ENCODE measurements around the gene PIGQ. TPM values are rescaled to one million over a fixed set of nuclear protein-coding genes. Genes with fewer than 3 reads are reported as not detected.
A peak's percentile ranks its signal among the peaks of the same experiment; 100 is the strongest.

Gene PIGQ
- polyA plus RNA-seq, 2 of the 4 experiments (the other 2 are of a cell fraction), result 13.2 to 31.2 TPM

GRCh38 chr16:578232-578869 is 8.6 kb downstream of the PIGQ start:
- Histone ChIP-seq H3K27ac (peak overlapping the region in 1 of 2 experiments; percentile 78; a peak in 1 of 6 replicates), H3K4me1 (peaks cover 6% of the 10 kb centered on the region; the same call in 2 of the 3 replicates), H3K4me2 (peak overlapping the region; percentile 82), H3K4me3 (no peak overlapping the region), H3K9me3 (no peaks in the 10 kb centered on the region)
- TF ChIP-seq ZNF302 (CRISPR knock-in tag; IDR thresholded peaks at IDR 0.05), result no peak
- no peak for TF ChIP-seq TP53 (CRISPR knock-in tag; IDR thresholded peaks at IDR 0.05)
- no peak for TF ChIP-seq CTCF (IDR thresholded peaks at IDR 0.05)
- TF ChIP-seq KDM1A (IDR thresholded peaks at IDR 0.05; ENCODE audit: low read depth), result no peak
- no peak for TF ChIP-seq BHLHE40 (IDR thresholded peaks at IDR 0.05; ENCODE audit: low read depth, low read length)
- no peak for TF ChIP-seq TFCP2L1 (CRISPR knock-in tag; IDR thresholded peaks at IDR 0.05)
- no peak for TF ChIP-seq MAX (IDR thresholded peaks at IDR 0.05)
- no peak for TF ChIP-seq POLR2AphosphoS2 (conservative IDR thresholded peaks at IDR 0.05; ENCODE audit: low read length)
- TF ChIP-seq ZC3H11A (IDR thresholded peaks at IDR 0.05), result no peak
- no peak for TF ChIP-seq FOSB (CRISPR knock-in tag; IDR thresholded peaks at IDR 0.05)
- POLR2A ChIA-PET, result interaction anchor here (1.0 kb wide), 1 partner anchor 10 kb away, joined by 3 read pairs; no protein-coding TSS in a partner anchor
- WGBS (ENCODE audit: missing lambda C conversion rate), result 87% methylated on average over 17 of the region's 24 CpGs
- FAIRE-seq (no peak), ATAC-seq (peak in 1 of 2 experiments; percentile 8; a peak in 3 of 6 replicates), DNase-seq (ENCODE audit: low read depth in 1 of 2, low spot score in 1 of 2) (no peak)
- CTCF ChIA-PET, result interaction anchor here (0.7 to 7.1 kb wide), 12 partner anchors 10 to 84 kb away, joined by 3 to 105 read pairs (median 4); partner anchors contain the start of genes METTL26, PIGQ and RHOT2

GRCh38 chr16:578870-579405 is 9.2 kb downstream of the PIGQ start:
- WGBS (ENCODE audit: missing lambda C conversion rate), result 54% methylated on average over 4 of the region's 34 CpGs
- ATAC-seq (peak; percentile 72 to 89), FAIRE-seq (no peak), DNase-seq (ENCODE audit: low read depth in 1 of 2, low spot score in 1 of 2) (peak; percentile 61 to 84)
- Histone ChIP-seq H3K4me3 (0 out of 3 replicates have a peak overlapping the region, but pooled peaks have one; percentile 29), H3K4me1 (peaks cover 6% of the 10 kb centered on the region; the same call in 2 of the 3 replicates), H3K4me2 (peak overlapping the region; percentile 82), H3K9me3 (no peaks in the 10 kb centered on the region), H3K27ac (peak overlapping the region in 1 of 2 experiments; percentile 78; a peak in 2 of 6 replicates)
- TF ChIP-seq BCL3 (IDR thresholded peaks at IDR 0.05), result no peak
- peak; percentile 82 for TF ChIP-seq CTCF (IDR thresholded peaks at IDR 0.05)
- TF ChIP-seq PBX3 (IDR thresholded peaks at IDR 0.05), result 0 out of 2 replicates have a peak, but pooled peaks have one; percentile 47
- TF ChIP-seq MAFK (IDR thresholded peaks at IDR 0.05; ENCODE audit: partially characterized antibody), result no peak
- no peak for TF ChIP-seq E2F6 (IDR thresholded peaks at IDR 0.05; ENCODE audit: borderline replicate concordance, low read depth)
- peak; percentile 82 for TF ChIP-seq RAD21 (conservative IDR thresholded peaks at IDR 0.05 in 1 of 2, IDR thresholded peaks at IDR 0.05 in 1 of 2)
- 0 out of 2 replicates have a peak, but pooled peaks have one; percentile 12 for TF ChIP-seq BHLHE40 (IDR thresholded peaks at IDR 0.05; ENCODE audit: low read depth, low read length)
- no peak for TF ChIP-seq ZNF302 (CRISPR knock-in tag; IDR thresholded peaks at IDR 0.05)
- peak; percentile 51; the same call in 1 of the 2 replicates for TF ChIP-seq KDM5A (IDR thresholded peaks at IDR 0.05)
- no peak for TF ChIP-seq NR3C1 (IDR thresholded peaks at IDR 0.05)
- TF ChIP-seq CHD4 (IDR thresholded peaks at IDR 0.05; ENCODE audit: borderline replicate concordance), result no peak
- peak; percentile 68 for TF ChIP-seq SMC3 (IDR thresholded peaks at IDR 0.05)
- no peak for TF ChIP-seq CEBPB (IDR thresholded peaks at IDR 0.05)
- peak; percentile 76 for TF ChIP-seq MAX (IDR thresholded peaks at IDR 0.05)
- TF ChIP-seq EP300 (IDR thresholded peaks at IDR 0.05), result no peak
- TF ChIP-seq JUN (IDR thresholded peaks at IDR 0.05), result peak in 1 of 2 experiments; percentile 40; a peak in 2 of 5 replicates
- POLR2A ChIA-PET, result interaction anchor here (1.0 kb wide), 1 partner anchor 10 kb away, joined by 3 read pairs; no protein-coding TSS in a partner anchor
- CTCF ChIA-PET, result interaction anchor here (0.5 to 7.1 kb wide), 23 partner anchors 10 to 177 kb away, joined by 3 to 105 read pairs (median 3); partner anchors contain the start of genes METTL26, PIGQ, RAB40C and RHOT2
